Muscle of leg (tissue), 11 donors: ENCODE measurements around the gene TRIB2. TPM values are rescaled to one million over a fixed set of nuclear protein-coding genes. Genes with fewer than 3 reads are reported as not detected.

Experiments used
- DNase-seq: peaks from one replicate; pipeline ENCODE4 v3.0.0; 2013
- H3K27ac ChIP-seq: one replicate; pipeline ENCODE4 v1.5.1; 2013; ENCODE audit warnings: mild to moderate bottlenecking, low read length, control low read depth
- H3K27me3 ChIP-seq: one replicate; pipeline ENCODE4 v1.6.1; 2013; ENCODE audit warnings: low read length; ENCODE audit not compliant: control insufficient read depth, insufficient read depth
- H3K36me3 ChIP-seq: one replicate; pipeline ENCODE4 v1.6.1; 2013; ENCODE audit warnings: low read length; ENCODE audit not compliant: control insufficient read depth, insufficient read depth
- H3K4me1 ChIP-seq: one replicate; pipeline ENCODE4 v1.6.1; 2013; ENCODE audit warnings: low read length; ENCODE audit not compliant: control insufficient read depth, insufficient read depth
- H3K4me3 ChIP-seq: one replicate; pipeline ENCODE4 v1.5.1; 2013; ENCODE audit warnings: low read length, control low read depth
- H3K9me3 ChIP-seq: replicated peaks from 2 replicates; pipeline ENCODE4 v1.6.1; 2013; ENCODE audit warnings: low read depth, low read length; ENCODE audit not compliant: control insufficient read depth
- WGBS: methylation state at CpG from one replicate; pipeline ENCODE4 v1.1.5; 2013; ENCODE audit warnings: missing lambda C conversion rate; ENCODE audit not compliant: insufficient coverage; 5-methylcytosine and 5-hydroxymethylcytosine counted together
- polyA plus RNA-seq, 8 donors: library from polyadenylated mRNA; unstranded; fragments of 120-200 nt; gene quantifications; one replicate each; pipeline versions ENCODE4 v1.2.1 to v1.2.3, GENCODE V29; 2013; ENCODE audit warnings: inconsistent platforms in 1 of 8, low replicate concordance in 1 of 8; ENCODE audit not compliant: insufficient read length in 8 of 8, insufficient read depth in 1 of 8
- total RNA-seq: library from RNA; stranded (reverse); fragments of 120-200 nt; gene quantifications from one replicate; pipeline ENCODE4 v1.2.4, GENCODE V29; 2013

TRIB2 gene
- total and polyA plus RNA-seq, 9 donors, result 36.1 to 93.7 (median 64.2) TPM

DNA sequence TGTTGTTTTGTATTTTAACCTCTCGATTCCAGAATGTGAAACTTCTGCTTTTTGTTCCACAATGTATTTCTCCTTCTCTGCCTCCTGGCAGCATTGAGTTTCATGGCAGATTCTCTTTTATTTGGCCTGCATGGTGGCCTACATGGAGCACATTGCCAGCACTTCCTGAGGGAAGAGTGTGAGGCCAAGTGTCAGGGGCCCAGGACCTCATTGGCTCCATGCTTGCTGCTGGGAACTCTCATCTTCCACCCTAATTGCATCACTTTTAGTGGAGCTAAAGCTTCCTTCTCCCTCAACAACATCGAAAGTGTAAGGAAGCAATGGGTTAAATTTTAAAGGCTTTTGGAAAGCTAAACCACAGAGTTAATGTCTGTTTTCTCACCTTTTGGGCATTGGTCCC, 9.5 kb downstream of the TRIB2 start:
- Histone ChIP-seq H3K27ac (no peak overlapping the region), H3K9me3 (no peaks in the 10 kb centered on the region), H3K36me3 (peaks cover 79% of the 10 kb centered on the region), H3K4me3 (no peak overlapping the region), H3K4me1 (peaks cover 48% of the 10 kb centered on the region), H3K27me3 (no peaks in the 10 kb centered on the region)
- no CpG with 5 or more reads among the region's 2 CpGs for WGBS
- DNase-seq, result no peak

DNA sequence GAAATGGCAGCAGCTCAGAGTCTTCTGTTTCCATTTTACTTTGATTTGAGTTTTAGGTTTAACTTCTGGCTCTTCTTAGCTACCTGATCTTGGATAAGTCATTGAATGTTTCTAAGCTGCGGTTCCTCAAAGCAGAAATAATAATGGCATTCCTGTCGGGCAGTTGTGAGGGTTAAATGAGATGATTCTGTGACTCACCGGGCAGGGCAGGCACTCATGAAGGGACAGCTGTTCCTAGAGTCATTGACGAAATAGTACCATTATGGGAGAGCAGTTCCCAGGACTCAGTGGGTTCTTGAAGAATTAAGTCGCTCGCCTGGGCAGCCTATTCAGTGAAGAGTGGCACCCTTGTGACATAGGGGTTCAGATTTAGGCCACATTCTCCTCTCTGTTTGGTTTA, 10.3 kb downstream of the TRIB2 start:
- Histone ChIP-seq H3K36me3 (peaks cover 87% of the 10 kb centered on the region), H3K27ac (no peak overlapping the region), H3K9me3 (no peaks in the 10 kb centered on the region), H3K4me3 (no peak overlapping the region), H3K4me1 (peaks cover 47% of the 10 kb centered on the region), H3K27me3 (no peaks in the 10 kb centered on the region)
- WGBS, result 75% methylated on average over 4 of the region's 6 CpGs
- no peak for DNase-seq

DNA sequence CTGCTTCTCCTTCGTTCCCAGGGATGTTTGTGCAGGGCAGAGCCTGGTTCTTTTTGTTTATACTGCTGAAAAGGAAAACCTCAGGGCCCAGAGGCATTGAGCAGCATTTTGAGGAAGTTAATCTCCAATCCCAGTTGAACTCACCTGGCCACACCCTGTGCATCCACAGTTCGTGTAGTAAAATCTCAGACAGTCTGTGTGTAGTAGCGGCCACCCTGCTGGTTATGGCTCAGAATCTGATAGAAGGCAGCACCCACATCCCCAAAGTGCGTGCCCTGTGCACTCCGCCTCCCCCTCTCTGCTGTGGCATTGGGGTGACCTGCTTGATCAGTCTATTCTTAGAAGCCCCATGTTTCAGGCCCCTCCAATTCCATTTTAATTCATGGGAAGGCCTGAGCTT, 10.9 kb downstream of the TRIB2 start:
- no peak overlapping the region for H3K27ac ChIP-seq
- peaks cover 92% of the 10 kb centered on the region for H3K36me3 ChIP-seq
- peaks cover 51% of the 10 kb centered on the region for H3K4me1 ChIP-seq

DNA sequence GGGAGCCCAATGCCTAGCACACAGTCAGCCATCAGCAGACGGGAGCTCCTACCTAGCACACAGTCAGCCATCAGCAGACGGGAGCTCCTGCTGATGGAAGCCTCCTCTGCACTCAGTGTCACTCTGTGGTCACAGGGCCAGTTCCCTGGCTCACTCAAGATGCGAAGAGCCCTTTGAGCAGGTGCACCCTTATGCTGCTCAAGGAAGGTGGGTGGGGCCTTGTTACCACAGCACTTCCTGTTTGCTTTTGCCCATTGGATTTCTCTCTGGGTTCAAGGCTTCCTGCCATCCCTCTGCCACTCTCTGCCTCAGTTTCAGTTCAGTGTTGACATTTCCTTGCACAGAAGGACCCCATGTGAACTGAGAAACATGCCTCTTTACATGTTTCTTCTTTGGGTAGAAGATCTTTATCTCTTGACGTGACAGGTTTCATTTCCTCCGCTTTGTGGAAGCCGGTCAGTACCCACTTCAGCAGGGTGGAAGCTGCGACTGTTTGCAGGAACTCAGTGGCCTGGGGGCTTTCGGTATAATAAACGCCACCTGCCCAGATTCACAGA, 11.6 kb downstream of the TRIB2 start:
- 86% methylated on average over 8 of the region's 9 CpGs for WGBS
- H3K27me3 ChIP-seq, result no peaks in the 10 kb centered on the region

More for the DNA sequence above, 10.9 kb downstream of the TRIB2 start:
- H3K9me3 ChIP-seq, result no peaks in the 10 kb centered on the region
- no peak for DNase-seq
- H3K4me3 ChIP-seq, result no peak overlapping the region
- H3K27me3 ChIP-seq, result no peaks in the 10 kb centered on the region
- 90% methylated on average over 3 of the region's 5 CpGs for WGBS

DNA sequence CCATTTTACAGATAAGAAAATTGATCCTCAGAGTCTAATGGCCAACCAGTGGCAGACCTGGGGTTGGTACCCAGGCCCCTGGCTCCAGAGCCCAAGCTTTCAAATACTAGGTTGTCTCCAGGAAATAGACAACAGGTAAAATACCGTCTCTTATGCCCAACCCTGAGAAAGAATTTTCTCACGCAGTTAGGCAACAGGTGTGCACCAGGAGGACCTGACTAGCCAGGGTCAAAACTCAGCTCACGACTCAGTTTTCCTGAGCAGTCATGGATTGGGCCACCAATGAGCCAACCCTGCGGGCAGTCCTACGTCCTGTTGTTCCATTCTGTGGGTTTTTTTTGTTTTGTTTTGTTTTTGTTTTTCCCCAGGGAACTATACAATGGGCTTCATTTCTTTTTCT, 13.5 kb downstream of the TRIB2 start:
- no peaks in the 10 kb centered on the region for H3K9me3 ChIP-seq
- DNase-seq, result no peak
- no peak overlapping the region for H3K27ac ChIP-seq
- no peak overlapping the region for H3K4me3 ChIP-seq
- WGBS, result 100% methylated on average over 3 of the region's 5 CpGs
- H3K27me3 ChIP-seq, result no peaks in the 10 kb centered on the region
- H3K36me3 ChIP-seq, result peaks cover 92% of the 10 kb centered on the region
- peaks cover 62% of the 10 kb centered on the region for H3K4me1 ChIP-seq

More for the DNA sequence above, 11.6 kb downstream of the TRIB2 start:
- Histone ChIP-seq H3K27ac (no peak overlapping the region), H3K4me3 (no peak overlapping the region), H3K4me1 (peaks cover 53% of the 10 kb centered on the region), H3K9me3 (no peaks in the 10 kb centered on the region), H3K36me3 (peaks cover 92% of the 10 kb centered on the region)
- DNase-seq, result no peak

DNA sequence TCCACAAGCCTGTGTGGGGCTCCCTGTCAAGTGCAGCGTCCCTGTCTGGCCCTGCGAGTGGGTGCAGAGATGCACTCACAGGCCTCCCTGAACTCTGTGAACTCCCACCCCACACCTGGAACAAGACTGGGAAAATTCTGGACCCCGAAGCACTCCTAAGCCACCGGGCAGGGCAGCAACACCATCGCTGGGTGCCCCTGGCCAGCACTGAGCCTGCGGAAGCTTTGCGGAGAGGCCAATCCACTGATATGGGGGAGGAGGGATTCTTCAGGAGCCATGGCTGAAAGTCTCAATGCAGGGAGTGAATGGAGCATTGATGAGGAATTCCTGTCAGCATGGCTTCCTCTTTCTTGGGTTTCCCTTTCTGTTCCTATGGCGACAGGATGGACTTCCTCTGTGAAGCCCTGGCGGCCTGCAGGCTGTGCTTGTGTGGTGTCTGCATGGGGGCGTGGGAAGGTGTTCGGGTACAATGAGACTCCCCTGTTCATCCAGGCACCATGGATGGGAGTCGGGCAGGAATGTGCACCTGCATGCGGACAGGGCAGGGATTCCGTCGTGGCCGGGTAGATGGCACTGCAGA, 15.1 kb downstream of the TRIB2 start:
- Histone ChIP-seq H3K27ac (peak overlapping the region; percentile 35), H3K9me3 (no peaks in the 10 kb centered on the region), H3K27me3 (no peaks in the 10 kb centered on the region), H3K4me1 (peaks cover 49% of the 10 kb centered on the region), H3K36me3 (peaks cover 92% of the 10 kb centered on the region), H3K4me3 (no peak overlapping the region)
- 84% methylated on average over 10 of the region's 16 CpGs for WGBS
- peak; percentile 55 for DNase-seq

DNA sequence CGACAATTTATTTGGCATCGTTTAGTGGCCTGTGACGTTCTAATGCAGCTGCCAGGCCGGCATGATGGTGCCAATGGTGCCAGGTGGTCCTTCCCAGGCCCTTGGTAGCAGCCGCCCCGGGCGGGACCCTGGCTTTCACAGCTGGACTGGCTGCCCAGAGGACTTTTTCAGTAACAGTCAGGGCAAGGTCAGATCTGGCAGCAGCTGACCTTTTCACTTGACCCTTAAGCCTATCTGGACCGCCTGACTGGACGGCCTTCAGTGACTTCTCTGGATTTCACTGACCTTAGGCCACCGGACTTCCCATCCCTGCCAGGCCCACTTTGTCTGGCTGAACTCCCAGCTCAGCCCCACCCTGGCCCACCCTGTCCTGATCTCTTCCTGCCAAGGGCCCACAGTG, 15.9 kb downstream of the TRIB2 start:
- Histone ChIP-seq H3K27me3 (no peaks in the 10 kb centered on the region), H3K27ac (peak overlapping the region; percentile 47), H3K36me3 (peaks cover 90% of the 10 kb centered on the region), H3K4me3 (no peak overlapping the region), H3K4me1 (peaks cover 41% of the 10 kb centered on the region), H3K9me3 (no peaks in the 10 kb centered on the region)
- WGBS, result 65% methylated on average over 6 of the region's 10 CpGs
- DNase-seq, result peak; percentile 62

DNA sequence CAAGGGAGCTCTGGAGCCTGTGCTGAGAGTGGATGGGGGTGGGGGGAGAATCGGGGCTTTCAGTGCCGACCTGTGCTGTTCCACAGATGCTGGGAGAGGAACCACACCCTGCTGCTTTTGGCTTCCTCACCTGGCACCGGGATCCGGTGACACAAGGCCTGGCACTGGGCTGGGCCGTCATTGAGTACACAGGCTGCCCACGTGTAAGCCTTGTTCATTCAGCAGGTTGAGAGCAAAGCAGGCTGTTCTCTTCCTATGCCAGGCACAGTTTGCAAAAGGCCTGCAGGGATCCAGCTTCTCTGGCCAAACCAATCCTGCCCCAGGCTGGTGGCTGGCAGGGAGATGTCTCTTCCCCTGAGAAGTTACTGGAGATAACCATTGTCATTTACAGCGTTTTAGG, 17.1 kb downstream of the TRIB2 start:
- Histone ChIP-seq H3K27me3 (no peaks in the 10 kb centered on the region), H3K4me3 (no peak overlapping the region), H3K36me3 (peaks cover 89% of the 10 kb centered on the region), H3K9me3 (no peaks in the 10 kb centered on the region), H3K4me1 (peaks cover 38% of the 10 kb centered on the region), H3K27ac (no peak overlapping the region)
- WGBS, result 62% methylated on average over 6 of the region's 7 CpGs
- DNase-seq, result no peak

DNA sequence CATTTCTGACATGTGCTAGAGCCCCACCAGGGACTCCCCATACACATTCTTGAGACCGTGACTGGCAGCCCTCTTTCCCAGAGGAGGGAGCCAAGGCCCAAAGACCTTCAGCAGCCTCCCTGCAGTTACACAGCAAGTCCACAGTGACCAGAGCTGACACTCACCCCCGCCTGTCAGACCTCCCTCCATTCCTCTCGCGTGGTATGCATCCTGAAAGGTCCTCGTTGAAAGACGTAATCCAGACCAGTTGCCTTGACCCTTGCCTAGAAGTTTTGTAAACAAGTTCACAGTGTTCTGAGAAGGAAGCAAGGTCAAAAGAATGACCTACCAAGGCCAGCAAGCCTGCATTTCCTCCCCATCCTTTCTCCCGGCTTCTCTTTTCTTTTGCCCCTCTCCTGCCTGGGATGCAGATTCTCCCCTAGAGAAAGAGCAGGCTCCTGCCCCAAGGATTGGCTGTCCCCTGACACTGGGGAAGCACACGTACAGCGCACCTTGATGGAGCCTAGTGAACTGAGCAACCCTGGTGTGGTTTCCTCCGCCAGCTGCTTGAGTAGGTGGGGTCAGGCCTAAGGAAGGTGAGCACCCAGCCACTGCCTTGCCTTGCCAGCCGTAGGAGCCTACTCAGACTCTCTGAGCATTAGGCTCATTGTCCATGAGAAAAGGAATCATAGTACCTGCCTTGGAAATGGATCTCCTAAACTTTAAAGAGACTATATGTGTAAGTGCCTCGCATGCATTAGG, 18.3 kb downstream of the TRIB2 start:
- Histone ChIP-seq H3K27me3 (no peaks in the 10 kb centered on the region), H3K27ac (no peak overlapping the region), H3K4me1 (peaks cover 38% of the 10 kb centered on the region), H3K36me3 (peaks cover 89% of the 10 kb centered on the region), H3K9me3 (no peaks in the 10 kb centered on the region), H3K4me3 (no peak overlapping the region)
- DNase-seq, result no peak
- WGBS, result 70% methylated on average over 8 of the region's 12 CpGs

DNA sequence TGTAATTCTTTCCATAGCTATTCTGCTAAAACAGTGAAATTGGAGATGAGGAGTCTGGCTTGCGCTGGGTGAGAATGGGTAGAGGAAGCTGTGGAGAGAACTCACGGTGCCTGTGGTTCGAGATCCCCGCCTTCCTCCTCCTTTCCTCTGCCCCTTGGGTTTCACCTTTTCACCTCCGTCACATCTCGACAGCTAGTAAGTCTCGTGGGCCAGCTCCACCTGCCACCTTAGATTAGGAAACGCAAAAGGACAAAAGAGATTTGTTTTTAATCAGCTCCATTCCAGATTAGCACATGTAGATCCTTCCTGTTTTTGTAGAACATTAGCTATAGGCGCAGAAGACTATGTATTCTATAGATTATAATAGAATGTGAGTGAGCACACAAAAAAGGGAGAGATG, 20.6 kb downstream of the TRIB2 start:
- H3K27ac ChIP-seq, result no peak overlapping the region
- no peaks in the 10 kb centered on the region for H3K27me3 ChIP-seq
- peaks cover 86% of the 10 kb centered on the region for H3K36me3 ChIP-seq
- no peak for DNase-seq
- no peaks in the 10 kb centered on the region for H3K9me3 ChIP-seq
- no CpG with 5 or more reads among the region's 9 CpGs for WGBS
- no peak overlapping the region for H3K4me3 ChIP-seq
- H3K4me1 ChIP-seq, result peaks cover 23% of the 10 kb centered on the region
